Nephron progenitor cell (in vitro differentiated cells): ENCODE results near the gene SCAANT1.

Experiments used
- DNase-seq: peaks from one replicate; pipeline ENCODE4 v3.0.0; 2021
- H3K27ac Mint-ChIP-seq: 2 replicates; pipeline ENCODE4 v1.8.0; 2021; ENCODE audit warnings: mild to moderate bottlenecking, moderate library complexity, mixed read lengths
- H3K27me3 Mint-ChIP-seq: 2 replicates; pipeline ENCODE4 v1.8.0; 2021; ENCODE audit warnings: mild to moderate bottlenecking, low read depth, mixed read lengths; ENCODE audit not compliant: poor library complexity
- H3K36me3 Mint-ChIP-seq: 2 replicates; pipeline ENCODE4 v1.8.0; 2021; ENCODE audit warnings: low read depth, mixed read lengths
- H3K4me1 Mint-ChIP-seq: 2 replicates; pipeline ENCODE4 v1.8.0; 2021; ENCODE audit warnings: mixed read lengths
- H3K4me3 Mint-ChIP-seq: 2 replicates; pipeline ENCODE4 v1.8.0; 2021; ENCODE audit warnings: mild to moderate bottlenecking, moderate library complexity, mixed read lengths
- H3K9me3 Mint-ChIP-seq: 2 replicates; pipeline ENCODE4 v1.8.0; 2021; ENCODE audit warnings: mild to moderate bottlenecking, moderate library complexity, mixed read lengths
- CTCF ChIP-seq: fragments of 200-600 bp; sonication (generic); IDR thresholded peaks from 2 replicates; pipeline ENCODE4 v1.5.0; 2021; ENCODE audit warnings: antibody characterized with exemption

SCAANT1 gene

GRCh38 chr3:63920001-63920400, 7.8 kb upstream of the SCAANT1 start:
- TF ChIP-seq CTCF = no peak
- H3K4me1 Mint-ChIP-seq = no peaks in the 10 kb centered on the region
- no peak overlapping the region for H3K27ac Mint-ChIP-seq
- H3K9me3 Mint-ChIP-seq = peaks cover 14% of the 10 kb centered on the region
- DNase-seq = no peak
- no peaks in the 10 kb centered on the region for H3K27me3 Mint-ChIP-seq
- H3K36me3 Mint-ChIP-seq = peaks cover 70% of the 10 kb centered on the region
- no peak overlapping the region for H3K4me3 Mint-ChIP-seq

- no peak for DNase-seq
- Mint-ChIP-seq H3K27me3 (no peaks in the 10 kb centered on the region), H3K36me3 (peaks cover 62% of the 10 kb centered on the region), H3K4me3 (no peak overlapping the region), H3K27ac (no peak overlapping the region), H3K9me3 (no peaks in the 10 kb centered on the region), H3K4me1 (peaks cover 4% of the 10 kb centered on the region)
- no peak for TF ChIP-seq CTCF
Observed at GRCh38 chr3:63918321-63918720, 6.1 kb upstream of the SCAANT1 start.

GRCh38 chr3:63914312-63914711, 2.1 kb upstream of the SCAANT1 start:
- no peak for TF ChIP-seq CTCF
- Mint-ChIP-seq H3K36me3 (peaks cover 46% of the 10 kb centered on the region), H3K9me3 (no peaks in the 10 kb centered on the region), H3K4me3 (peak overlapping the region; percentile 85), H3K4me1 (peaks cover 28% of the 10 kb centered on the region), H3K27me3 (no peaks in the 10 kb centered on the region), H3K27ac (no peak overlapping the region)
- no peak for DNase-seq

- no peak for TF ChIP-seq CTCF
- H3K27ac Mint-ChIP-seq = no peak overlapping the region
- peak overlapping the region; percentile 85 for H3K4me3 Mint-ChIP-seq
- no peaks in the 10 kb centered on the region for H3K27me3 Mint-ChIP-seq
- peaks cover 28% of the 10 kb centered on the region for H3K4me1 Mint-ChIP-seq
- H3K9me3 Mint-ChIP-seq = no peaks in the 10 kb centered on the region
- peak; percentile 20 for DNase-seq
- peaks cover 34% of the 10 kb centered on the region for H3K36me3 Mint-ChIP-seq
Observed at GRCh38 chr3:63912768-63913588, 795 bp upstream of the SCAANT1 start.

- H3K9me3 Mint-ChIP-seq = no peaks in the 10 kb centered on the region
- H3K4me1 Mint-ChIP-seq = peaks cover 28% of the 10 kb centered on the region
- TF ChIP-seq CTCF = no peak
- peak overlapping the region; percentile 93 for H3K4me3 Mint-ChIP-seq
- peaks cover 20% of the 10 kb centered on the region for H3K36me3 Mint-ChIP-seq
- DNase-seq = no peak
- no peak overlapping the region for H3K27ac Mint-ChIP-seq
- no peaks in the 10 kb centered on the region for H3K27me3 Mint-ChIP-seq
Observed at GRCh38 chr3:63911509-63911872, 692 bp downstream of the SCAANT1 start.

GRCh38 chr3:63910891-63911290, 1.3 kb downstream of the SCAANT1 start:
- DNase-seq = no peak
- no peak for TF ChIP-seq CTCF
- Mint-ChIP-seq H3K9me3 (no peaks in the 10 kb centered on the region), H3K27me3 (no peaks in the 10 kb centered on the region), H3K4me1 (peaks cover 28% of the 10 kb centered on the region), H3K36me3 (peaks cover 14% of the 10 kb centered on the region), H3K4me3 (peak overlapping the region; percentile 93), H3K27ac (no peak overlapping the region)
